ENCODE data around the gene MPDU1.

MPDU1 gene

GRCh38 chr17:7626307-7626706 lies 42.7 kb downstream of the MPDU1 start:
- H3K9me3 ChIP-seq (ENCODE audit: low read depth, low read length), result no peaks in the 10 kb centered on the region
- no peak overlapping the region for H3K27ac ChIP-seq
- no peaks in the 10 kb centered on the region; the same call in 1 of the 2 replicates for H3K36me3 ChIP-seq (ENCODE audit: insufficient read depth, low read length)
- H3K4me3 ChIP-seq, result no peak overlapping the region; the same call in 1 of the 2 replicates
- DNase-seq (ENCODE audit: low read depth, low spot score), result no peak
- no peak for TF ChIP-seq POLR2AphosphoS5 (IDR thresholded peaks at IDR 0.05; ENCODE audit: borderline replicate concordance, low read depth, low read length)
- TF ChIP-seq EZH2 (IDR thresholded peaks at IDR 0.05), result no peak
- TF ChIP-seq FOXP2 (optimal IDR thresholded peaks at IDR 0.05; ENCODE audit: control extremely low read depth, extremely low read length, insufficient read depth), result no peak
- H3K9ac ChIP-seq (ENCODE audit: insufficient read length), result no peak overlapping the region

- H3K9ac ChIP-seq (ENCODE audit: insufficient read length), result peak overlapping the region; percentile 92
- peak overlapping the region; percentile 85 for H3K4me3 ChIP-seq
- DNase-seq (ENCODE audit: low read depth, low spot score), result no peak
- no peaks in the 10 kb centered on the region for H3K9me3 ChIP-seq (ENCODE audit: low read depth, low read length)
- H3K36me3 ChIP-seq (ENCODE audit: insufficient read depth, low read length), result no peaks in the 10 kb centered on the region; the same call in 1 of the 2 replicates
- H3K27ac ChIP-seq, result no peak overlapping the region
- TF ChIP-seq FOXP2 (optimal IDR thresholded peaks at IDR 0.05; ENCODE audit: control extremely low read depth, extremely low read length, insufficient read depth), result no peak
- TF ChIP-seq POLR2AphosphoS5 (IDR thresholded peaks at IDR 0.05; ENCODE audit: borderline replicate concordance, low read depth, low read length), result no peak
- no peak for TF ChIP-seq EZH2 (IDR thresholded peaks at IDR 0.05)
Observed at GRCh38 chr17:7626956-7627249, 43.3 kb downstream of the MPDU1 start.

- Histone ChIP-seq H3K9me3 (ENCODE audit: low read depth, low read length) (no peaks in the 10 kb centered on the region), H3K4me3 (peak within 1 kb of the TSS; percentile 85), H3K36me3 (ENCODE audit: insufficient read depth, low read length) (no peaks in the 10 kb centered on the region; the same call in 1 of the 2 replicates), H3K9ac (ENCODE audit: insufficient read length) (peak within 1 kb of the TSS; percentile 92), H3K27ac (no peak within 1 kb of the TSS)
- no peak for TF ChIP-seq EZH2 (IDR thresholded peaks at IDR 0.05)
- TF ChIP-seq POLR2AphosphoS5 (IDR thresholded peaks at IDR 0.05; ENCODE audit: borderline replicate concordance, low read depth, low read length), result peak; percentile 46; the same call in 1 of the 2 replicates
- peak; percentile 46 for TF ChIP-seq FOXP2 (optimal IDR thresholded peaks at IDR 0.05; ENCODE audit: control extremely low read depth, extremely low read length, insufficient read depth)
- DNase-seq (ENCODE audit: low read depth, low spot score), result no peak
Observed at GRCh38 chr17:7627250-7628121, 43.8 kb downstream of the MPDU1 start, which contains the start of gene SAT2. Gene SAT2 (minus strand): TSS chr17:7627821. CDS start chr17:7627635, 186 bp downstream.

GRCh38 chr17:7629939-7630571 lies 46.4 kb downstream of the MPDU1 start, which contains the start of gene SHBG:
Gene SHBG (plus strand): TSS chr17:7630135. CDS start chr17:7630173, 38 bp downstream.
- TF ChIP-seq FOXP2 (optimal IDR thresholded peaks at IDR 0.05; ENCODE audit: control extremely low read depth, extremely low read length, insufficient read depth) (no peak), EZH2 (IDR thresholded peaks at IDR 0.05) (no peak), POLR2AphosphoS5 (IDR thresholded peaks at IDR 0.05; ENCODE audit: borderline replicate concordance, low read depth, low read length) (no peak)
- H3K27ac ChIP-seq, result no peak within 1 kb of the TSS
- H3K9me3 ChIP-seq (ENCODE audit: low read depth, low read length), result no peaks in the 10 kb centered on the region

GRCh38 chr17:7631398-7632380 lies 48.0 kb downstream of the MPDU1 start:
- no peak for DNase-seq (ENCODE audit: low read depth, low spot score)
- Histone ChIP-seq H3K9me3 (ENCODE audit: low read depth, low read length) (no peaks in the 10 kb centered on the region), H3K9ac (ENCODE audit: insufficient read length) (no peak overlapping the region), H3K27ac (no peak overlapping the region), H3K4me3 (no peak overlapping the region), H3K36me3 (ENCODE audit: insufficient read depth, low read length) (no peaks in the 10 kb centered on the region)
- TF ChIP-seq EZH2 (IDR thresholded peaks at IDR 0.05), result no peak
- no peak for TF ChIP-seq POLR2AphosphoS5 (IDR thresholded peaks at IDR 0.05; ENCODE audit: borderline replicate concordance, low read depth, low read length)
- TF ChIP-seq FOXP2 (optimal IDR thresholded peaks at IDR 0.05; ENCODE audit: control extremely low read depth, extremely low read length, insufficient read depth), result no peak

More at GRCh38 chr17:7629939-7630571, 46.4 kb downstream of the MPDU1 start, which contains the start of gene SHBG:
- DNase-seq (ENCODE audit: low read depth, low spot score), result no peak
- no peak within 1 kb of the TSS for H3K9ac ChIP-seq (ENCODE audit: insufficient read length)
- no peaks in the 10 kb centered on the region; the same call in 1 of the 2 replicates for H3K36me3 ChIP-seq (ENCODE audit: insufficient read depth, low read length)
- no peak within 1 kb of the TSS for H3K4me3 ChIP-seq

GRCh38 chr17:7632492-7632894 lies 48.8 kb downstream of the MPDU1 start:
- DNase-seq (ENCODE audit: low read depth, low spot score), result no peak
- Histone ChIP-seq H3K9me3 (ENCODE audit: low read depth, low read length) (no peaks in the 10 kb centered on the region), H3K36me3 (ENCODE audit: insufficient read depth, low read length) (no peaks in the 10 kb centered on the region), H3K4me3 (no peak overlapping the region), H3K27ac (no peak overlapping the region), H3K9ac (ENCODE audit: insufficient read length) (no peak overlapping the region)
- no peak for TF ChIP-seq EZH2 (IDR thresholded peaks at IDR 0.05)
- TF ChIP-seq POLR2AphosphoS5 (IDR thresholded peaks at IDR 0.05; ENCODE audit: borderline replicate concordance, low read depth, low read length), result no peak
- no peak for TF ChIP-seq FOXP2 (optimal IDR thresholded peaks at IDR 0.05; ENCODE audit: control extremely low read depth, extremely low read length, insufficient read depth)

GRCh38 chr17:7633093-7633492 lies 49.4 kb downstream of the MPDU1 start:
- Histone ChIP-seq H3K4me3 (no peak overlapping the region), H3K36me3 (ENCODE audit: insufficient read depth, low read length) (no peaks in the 10 kb centered on the region), H3K9me3 (ENCODE audit: low read depth, low read length) (no peaks in the 10 kb centered on the region), H3K27ac (no peak overlapping the region), H3K9ac (ENCODE audit: insufficient read length) (no peak overlapping the region)
- no peak for DNase-seq (ENCODE audit: low read depth, low spot score)
- no peak for TF ChIP-seq POLR2AphosphoS5 (IDR thresholded peaks at IDR 0.05; ENCODE audit: borderline replicate concordance, low read depth, low read length)
- no peak for TF ChIP-seq FOXP2 (optimal IDR thresholded peaks at IDR 0.05; ENCODE audit: control extremely low read depth, extremely low read length, insufficient read depth)
- TF ChIP-seq EZH2 (IDR thresholded peaks at IDR 0.05), result no peak
